OCI-LY3 (cell line): Measurements from ENCODE around the gene CPLANE1.

Experiments used
- H2AFZ ChIP-seq: fragments of 200-600, 300-600 bp; shearing (Covaris generic); 2 replicates; pipeline ENCODE4 v1.6.0; 2014; ENCODE audit warnings: antibody characterized with exemption, low read depth, low read length
- H3K27ac ChIP-seq: fragments of 200-600, 300-600 bp; sonication (generic); 2 replicates; pipeline ENCODE4 v1.5.1; 2014; ENCODE audit warnings: mild to moderate bottlenecking, low read length, moderate library complexity, mixed read lengths
- H3K27me3 ChIP-seq: fragments of 200-600, 300-600 bp; sonication (generic); 2 replicates; pipeline ENCODE4 v1.6.1; 2014; ENCODE audit warnings: low read depth, low read length, mixed read lengths
- H3K36me3 ChIP-seq: fragments of 200-600, 300-600 bp; sonication (generic); replicated peaks from 2 replicates; pipeline ENCODE3; 2014; ENCODE audit warnings: low read depth, low read length, mixed read lengths
- H3K4me1 ChIP-seq: fragments of 300-600, 200-600 bp; sonication (generic); 2 replicates; pipeline ENCODE4 v1.6.1; 2014; ENCODE audit warnings: low read length, mixed read lengths
- H3K4me2 ChIP-seq: fragments of 200-600, 300-600 bp; sonication (generic); 2 replicates; pipeline ENCODE4 v1.6.1; 2014; ENCODE audit warnings: low read length, mixed read lengths
- H3K4me3 ChIP-seq: fragments of 300-600, 200-600 bp; sonication (generic); 2 replicates; pipeline ENCODE4 v1.5.1; 2014; ENCODE audit warnings: antibody characterized with exemption, mild to moderate bottlenecking, low read length, moderate library complexity
- H3K79me2 ChIP-seq: fragments of 300-600, 200-600 bp; shearing (Covaris generic); 2 replicates; pipeline ENCODE4 v1.6.1; 2014; ENCODE audit warnings: mild to moderate bottlenecking, low read length, mixed read lengths
- H3K9ac ChIP-seq: fragments of 300-600, 200-600 bp; shearing (Covaris generic); 2 replicates; pipeline ENCODE4 v1.6.0; 2014; ENCODE audit warnings: mild to moderate bottlenecking, low read length, moderate library complexity
- H3K9me3 ChIP-seq: fragments of 200-600, 300-600 bp; shearing (Covaris generic); 2 replicates; pipeline ENCODE4 v1.6.1; 2014; ENCODE audit warnings: low read length, mixed read lengths; ENCODE audit not compliant: insufficient read depth
- H4K20me1 ChIP-seq: fragments of 200-600, 300-600 bp; sonication (generic); 2 replicates; pipeline ENCODE4 v1.6.1; 2016; ENCODE audit warnings: low read length, mixed read lengths; ENCODE audit not compliant: insufficient read depth
- CTCF ChIP-seq: fragments of 200-600, 300-600 bp; sonication (generic); IDR thresholded peaks from 2 replicates; pipeline ENCODE4 v1.5.1; 2014; ENCODE audit warnings: antibody characterized with exemption, low read length, low read depth
- EZH2phosphoT487 ChIP-seq: fragments of 200-600 bp; shearing (Covaris generic); IDR thresholded peaks from 2 replicates; pipeline ENCODE4 v1.6.1; 2018; ENCODE audit warnings: antibody characterized with exemption, mixed run types, low read depth

CPLANE1 gene

GRCh38 chr5:37217976-37218375 lies 31.2 kb downstream of the CPLANE1 start:
- no peaks in the 10 kb centered on the region for H3K4me1 ChIP-seq
- H3K27ac ChIP-seq: no peak overlapping the region
- H3K79me2 ChIP-seq: no peaks in the 10 kb centered on the region
- H3K9me3 ChIP-seq: no peaks in the 10 kb centered on the region
- H4K20me1 ChIP-seq: no peaks in the 10 kb centered on the region
- H3K27me3 ChIP-seq: no peaks in the 10 kb centered on the region
- H2AFZ ChIP-seq: no peak overlapping the region
- no peak overlapping the region for H3K4me3 ChIP-seq
- H3K4me2 ChIP-seq: no peak overlapping the region
- no peak overlapping the region for H3K9ac ChIP-seq
- H3K36me3 ChIP-seq: no peaks in the 10 kb centered on the region
- TF ChIP-seq CTCF: no peak
- TF ChIP-seq EZH2phosphoT487: no peak

GRCh38 chr5:37214550-37214949 lies 34.6 kb downstream of the CPLANE1 start:
- Histone ChIP-seq H3K27ac (no peak overlapping the region), H2AFZ (no peak overlapping the region), H3K36me3 (no peaks in the 10 kb centered on the region), H4K20me1 (no peaks in the 10 kb centered on the region), H3K79me2 (no peaks in the 10 kb centered on the region), H3K4me3 (no peak overlapping the region), H3K4me1 (no peaks in the 10 kb centered on the region), H3K9ac (no peak overlapping the region), H3K27me3 (no peaks in the 10 kb centered on the region), H3K4me2 (no peak overlapping the region), H3K9me3 (no peaks in the 10 kb centered on the region)
- TF ChIP-seq EZH2phosphoT487: no peak
- no peak for TF ChIP-seq CTCF

- Histone ChIP-seq H3K27me3 (no peaks in the 10 kb centered on the region), H3K27ac (no peak overlapping the region), H3K9me3 (no peaks in the 10 kb centered on the region), H3K36me3 (no peaks in the 10 kb centered on the region), H2AFZ (no peak overlapping the region), H3K79me2 (no peaks in the 10 kb centered on the region), H3K4me3 (no peak overlapping the region), H3K4me1 (no peaks in the 10 kb centered on the region), H3K9ac (no peak overlapping the region), H3K4me2 (no peak overlapping the region), H4K20me1 (no peaks in the 10 kb centered on the region)
- TF ChIP-seq CTCF (no peak), EZH2phosphoT487 (no peak)
Observed at GRCh38 chr5:37212096-37212495, 37.1 kb downstream of the CPLANE1 start.

GRCh38 chr5:37211661-37212060 lies 37.5 kb downstream of the CPLANE1 start:
- TF ChIP-seq EZH2phosphoT487 (no peak), CTCF (no peak)
- Histone ChIP-seq H2AFZ (no peak overlapping the region), H3K36me3 (no peaks in the 10 kb centered on the region), H3K27me3 (no peaks in the 10 kb centered on the region), H3K9me3 (no peaks in the 10 kb centered on the region), H3K9ac (no peak overlapping the region), H3K4me2 (no peak overlapping the region), H3K27ac (no peak overlapping the region), H3K79me2 (no peaks in the 10 kb centered on the region), H4K20me1 (no peaks in the 10 kb centered on the region), H3K4me3 (no peak overlapping the region), H3K4me1 (no peaks in the 10 kb centered on the region)
